Right atrium auricular region (tissue), 2 donors: ENCODE data around the gene URGCP. TPM values are rescaled to one million over a fixed set of nuclear protein-coding genes. Genes with fewer than 3 reads are reported as not detected.

Experiments used
- DNase-seq: peaks from one replicate; pipeline ENCODE4 v3.0.0-alpha.2; 2019; ENCODE audit warnings: low spot score
- H3K27ac ChIP-seq, 2 donors: fragments of 200-600 bp; sonication (generic); 1 replicate in 1 of 2; 2 replicates in 1 of 2; pipeline ENCODE4 v1.5.1; 2016 to 2019
- H3K27me3 ChIP-seq, 2 donors: fragments of 200-600 bp; sonication (generic); one replicate each; pipeline versions ENCODE4 v1.5.1 to v1.6.0; 2017 to 2019
- H3K36me3 ChIP-seq: fragments of 200-600 bp; sonication (generic); one replicate; pipeline ENCODE4 v1.5.1; 2016
- H3K4me1 ChIP-seq, 2 donors: fragments of 200-600 bp; sonication (generic); one replicate each; pipeline versions ENCODE4 v1.5.1 to v1.6.0; 2017 to 2019
- H3K4me3 ChIP-seq, 2 donors: fragments of 200-600 bp; sonication (generic); 1 replicate in 1 of 2; 2 replicates in 1 of 2; pipeline ENCODE4 v1.5.1; 2017 to 2019; ENCODE audit warnings: mild to moderate bottlenecking in 1 of 2, moderate library complexity in 1 of 2
- H3K9me3 ChIP-seq, 2 donors: fragments of 200-600 bp; sonication (generic); one replicate each; pipeline ENCODE4 v1.5.1; 2019
- CTCF ChIP-seq, 2 donors: fragments of 200-600 bp; sonication (generic); IDR thresholded peaks; one replicate each; pipeline ENCODE4 v1.5.1; 2019; ENCODE audit warnings: antibody characterized with exemption in 2 of 2
- total RNA-seq, 2 donors: library from RNA; depleted of rRNA; stranded (reverse); fragments of >200 nt; gene quantifications; one replicate each; pipeline ENCODE4 v1.1.0, GENCODE V29; 2016

URGCP gene
- total RNA-seq, 2 donors from 2014 or later, result 26.4 to 30.9 TPM

DNA sequence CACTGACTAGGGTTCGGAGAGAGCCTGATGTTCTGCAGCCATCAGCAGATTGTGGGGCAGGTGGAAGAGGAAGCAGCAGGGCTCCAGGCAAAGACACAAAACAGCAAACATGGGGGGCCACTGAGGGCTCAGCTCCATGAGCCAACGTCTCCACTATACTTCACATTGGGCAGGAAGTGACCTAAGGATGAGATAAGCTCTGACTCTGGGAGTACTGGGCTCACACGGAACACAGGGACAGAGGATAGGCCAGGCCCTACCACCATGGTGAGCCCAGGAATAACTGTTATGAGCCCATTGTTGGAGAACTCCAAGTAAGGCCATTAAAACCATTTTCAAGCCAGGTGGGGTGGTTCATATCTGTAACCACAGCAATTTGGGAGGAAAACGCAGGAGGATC is 22.2 kb downstream of the URGCP start:
- H3K27me3 ChIP-seq, result no peaks in the 10 kb centered on the region
- H3K36me3 ChIP-seq, result peaks cover 55% of the 10 kb centered on the region
- peaks cover 0 to 11% of the 10 kb centered on the region in 2 donors for H3K4me1 ChIP-seq
- no peak for DNase-seq
- no peak for TF ChIP-seq CTCF (IDR thresholded peaks at IDR 0.05)
- H3K27ac ChIP-seq, result no peak overlapping the region
- no peak overlapping the region for H3K4me3 ChIP-seq
- no peaks in the 10 kb centered on the region for H3K9me3 ChIP-seq

DNA sequence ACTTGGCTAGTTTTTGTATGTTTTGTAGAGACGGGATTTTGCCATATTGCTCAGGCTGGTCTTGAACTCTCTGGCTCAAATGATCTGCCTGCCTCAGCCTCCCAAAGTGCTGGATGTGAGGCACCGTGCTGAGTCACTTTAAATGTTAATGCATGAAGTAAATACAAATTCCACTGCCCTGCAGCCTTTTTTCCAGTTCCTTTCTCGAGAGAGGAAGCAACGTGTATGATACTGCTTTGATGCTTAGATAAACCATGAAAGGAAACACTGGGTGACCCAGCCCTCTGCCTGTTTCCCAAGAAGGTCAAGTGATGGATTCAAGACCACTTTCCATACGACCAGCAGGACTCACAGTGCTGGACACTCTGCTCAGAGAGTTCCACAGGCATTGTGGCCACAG is 25.8 kb downstream of the URGCP start:
- peaks cover 74% of the 10 kb centered on the region for H3K36me3 ChIP-seq
- no peak for TF ChIP-seq CTCF (IDR thresholded peaks at IDR 0.05)
- no peak for DNase-seq
- no peaks in the 10 kb centered on the region for H3K27me3 ChIP-seq
- H3K9me3 ChIP-seq, result no peaks in the 10 kb centered on the region
- H3K27ac ChIP-seq, result no peak overlapping the region
- peaks cover 0 to 30% of the 10 kb centered on the region in 2 donors for H3K4me1 ChIP-seq
- no peak overlapping the region for H3K4me3 ChIP-seq

DNA sequence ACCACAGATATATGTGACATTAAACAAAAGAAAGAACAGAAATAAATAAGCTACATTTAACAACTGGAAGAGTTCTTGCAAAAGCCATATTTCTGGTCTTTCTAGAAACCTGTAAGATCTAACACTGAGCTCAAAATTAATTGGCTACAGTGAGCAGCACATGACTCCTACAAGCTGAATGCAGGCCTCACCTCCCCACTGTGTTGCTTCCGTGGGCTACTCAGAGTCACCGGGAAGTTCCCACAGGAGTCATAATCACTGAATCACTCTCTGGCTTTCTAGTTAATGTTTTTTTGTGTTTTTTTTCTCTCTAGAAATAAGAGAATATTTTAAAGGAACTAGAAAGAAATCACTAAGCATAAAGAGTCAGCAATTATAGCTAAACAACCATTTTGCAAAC is 26.9 kb downstream of the URGCP start:
- Histone ChIP-seq H3K4me1 (peaks cover 0 to 30% of the 10 kb centered on the region in 2 donors), H3K27ac (peak overlapping the region; percentile 75 to 78), H3K36me3 (peaks cover 65% of the 10 kb centered on the region), H3K9me3 (no peaks in the 10 kb centered on the region), H3K4me3 (no peak overlapping the region), H3K27me3 (no peaks in the 10 kb centered on the region)
- no peak for TF ChIP-seq CTCF (IDR thresholded peaks at IDR 0.05)
- DNase-seq, result no peak

DNA sequence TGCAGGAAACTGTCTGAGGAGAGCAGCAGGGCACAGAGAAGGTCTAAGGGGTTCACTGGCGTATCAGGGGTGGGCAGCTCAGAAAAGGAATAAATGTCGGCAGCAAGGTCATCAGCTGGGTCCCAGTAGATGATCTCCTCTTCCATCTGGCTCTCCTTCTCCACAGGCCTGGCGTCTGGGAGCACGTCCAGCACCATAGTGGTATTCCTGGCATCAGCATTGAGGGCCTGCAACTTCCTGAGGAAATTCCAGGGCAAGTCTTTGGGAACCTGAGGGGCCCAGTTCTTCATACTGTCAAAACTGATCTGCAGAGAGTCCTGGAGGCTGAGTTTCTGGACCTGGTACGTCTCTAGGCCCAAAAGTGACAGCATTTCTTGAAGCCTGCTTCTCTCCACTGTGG is 27.5 kb downstream of the URGCP start:
- no peaks in the 10 kb centered on the region for H3K27me3 ChIP-seq
- peak overlapping the region; percentile 75 to 78 for H3K27ac ChIP-seq
- peaks cover 59% of the 10 kb centered on the region for H3K36me3 ChIP-seq
- H3K4me1 ChIP-seq, result peaks cover 0 to 32% of the 10 kb centered on the region in 2 donors
- no peaks in the 10 kb centered on the region for H3K9me3 ChIP-seq
- TF ChIP-seq CTCF (IDR thresholded peaks at IDR 0.05), result no peak
- no peak overlapping the region for H3K4me3 ChIP-seq
- no peak for DNase-seq

GRCh38 chr7:43877968-43878864 is 28.2 kb downstream of the URGCP start:
- H3K4me3 ChIP-seq, result no peak overlapping the region
- H3K36me3 ChIP-seq, result peaks cover 59% of the 10 kb centered on the region
- no peak for DNase-seq
- TF ChIP-seq CTCF (IDR thresholded peaks at IDR 0.05), result no peak
- peaks cover 0 to 39% of the 10 kb centered on the region in 2 donors for H3K4me1 ChIP-seq
- H3K9me3 ChIP-seq, result no peaks in the 10 kb centered on the region
- peak overlapping the region; percentile 75 to 78 for H3K27ac ChIP-seq
- no peaks in the 10 kb centered on the region for H3K27me3 ChIP-seq
